HL-60 (cell line): ENCODE results near the gene GNG10.

Source experiments
- POLR2AphosphoS5 ChIP-seq: IDR thresholded peaks from 2 replicates; pipeline ENCODE4 v1.6.1; 2012; ENCODE audit warnings: low read depth
- SPI1 ChIP-seq: IDR thresholded peaks from 2 replicates; pipeline ENCODE4 v1.6.1; 2012; ENCODE audit warnings: low read depth, mild to moderate bottlenecking, borderline replicate concordance
- TF ChIP-seq, protein P1 (sequence below): IDR thresholded peaks from one replicate; pipeline ENCODE4 v1.5.1; 2011; ENCODE audit warnings: low read length, control low read depth, inconsistent platforms; ENCODE audit not compliant: insufficient read depth
- TF ChIP-seq, protein P2 (sequence below): IDR thresholded peaks from 2 replicates; pipeline ENCODE4 v1.6.1; 2012; ENCODE audit warnings: low read depth; ENCODE audit not compliant: insufficient replicate concordance

DNA sequence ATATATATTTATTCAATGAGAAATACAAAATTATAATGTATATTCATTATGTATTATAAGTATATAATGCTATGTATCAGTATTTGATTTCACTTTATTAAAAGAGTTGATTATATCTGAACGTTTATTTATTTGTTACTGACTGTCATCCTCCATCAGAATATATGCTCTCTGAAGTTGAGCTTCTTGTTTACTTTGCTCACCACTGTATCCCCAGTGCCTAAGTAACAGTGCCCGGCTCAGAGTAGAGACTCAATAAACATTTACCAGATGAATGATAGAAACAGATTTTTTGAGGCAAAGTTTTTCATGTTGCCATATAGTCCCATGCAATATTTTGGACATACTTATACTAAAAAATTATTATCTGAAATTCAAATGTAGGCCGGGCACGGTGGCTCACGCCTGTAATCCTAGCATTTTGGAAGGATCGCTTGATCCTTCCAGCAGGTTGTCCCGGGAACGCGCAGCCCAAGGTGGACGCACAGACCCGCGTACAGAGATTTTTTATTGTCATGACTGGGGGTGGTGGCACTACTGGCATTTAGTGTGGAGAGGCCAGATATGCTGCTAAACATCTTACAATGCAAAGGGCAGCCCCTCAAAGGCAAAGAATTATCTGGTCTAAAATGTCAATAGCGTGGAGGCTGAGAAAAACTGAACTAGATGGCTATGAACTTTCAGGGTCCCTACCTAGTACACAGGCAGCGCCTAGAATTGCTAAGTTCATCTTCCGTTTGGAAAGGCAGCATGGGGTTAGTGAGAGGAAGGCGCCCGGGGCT is 31.0 kb upstream of the GNG10 start:
- TF ChIP-seq POLR2AphosphoS5 (no peak), SPI1 (no peak)
- TF ChIP-seq, protein P1, sequence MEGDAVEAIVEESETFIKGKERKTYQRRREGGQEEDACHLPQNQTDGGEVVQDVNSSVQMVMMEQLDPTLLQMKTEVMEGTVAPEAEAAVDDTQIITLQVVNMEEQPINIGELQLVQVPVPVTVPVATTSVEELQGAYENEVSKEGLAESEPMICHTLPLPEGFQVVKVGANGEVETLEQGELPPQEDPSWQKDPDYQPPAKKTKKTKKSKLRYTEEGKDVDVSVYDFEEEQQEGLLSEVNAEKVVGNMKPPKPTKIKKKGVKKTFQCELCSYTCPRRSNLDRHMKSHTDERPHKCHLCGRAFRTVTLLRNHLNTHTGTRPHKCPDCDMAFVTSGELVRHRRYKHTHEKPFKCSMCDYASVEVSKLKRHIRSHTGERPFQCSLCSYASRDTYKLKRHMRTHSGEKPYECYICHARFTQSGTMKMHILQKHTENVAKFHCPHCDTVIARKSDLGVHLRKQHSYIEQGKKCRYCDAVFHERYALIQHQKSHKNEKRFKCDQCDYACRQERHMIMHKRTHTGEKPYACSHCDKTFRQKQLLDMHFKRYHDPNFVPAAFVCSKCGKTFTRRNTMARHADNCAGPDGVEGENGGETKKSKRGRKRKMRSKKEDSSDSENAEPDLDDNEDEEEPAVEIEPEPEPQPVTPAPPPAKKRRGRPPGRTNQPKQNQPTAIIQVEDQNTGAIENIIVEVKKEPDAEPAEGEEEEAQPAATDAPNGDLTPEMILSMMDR, result no peak
- TF ChIP-seq, protein P2, sequence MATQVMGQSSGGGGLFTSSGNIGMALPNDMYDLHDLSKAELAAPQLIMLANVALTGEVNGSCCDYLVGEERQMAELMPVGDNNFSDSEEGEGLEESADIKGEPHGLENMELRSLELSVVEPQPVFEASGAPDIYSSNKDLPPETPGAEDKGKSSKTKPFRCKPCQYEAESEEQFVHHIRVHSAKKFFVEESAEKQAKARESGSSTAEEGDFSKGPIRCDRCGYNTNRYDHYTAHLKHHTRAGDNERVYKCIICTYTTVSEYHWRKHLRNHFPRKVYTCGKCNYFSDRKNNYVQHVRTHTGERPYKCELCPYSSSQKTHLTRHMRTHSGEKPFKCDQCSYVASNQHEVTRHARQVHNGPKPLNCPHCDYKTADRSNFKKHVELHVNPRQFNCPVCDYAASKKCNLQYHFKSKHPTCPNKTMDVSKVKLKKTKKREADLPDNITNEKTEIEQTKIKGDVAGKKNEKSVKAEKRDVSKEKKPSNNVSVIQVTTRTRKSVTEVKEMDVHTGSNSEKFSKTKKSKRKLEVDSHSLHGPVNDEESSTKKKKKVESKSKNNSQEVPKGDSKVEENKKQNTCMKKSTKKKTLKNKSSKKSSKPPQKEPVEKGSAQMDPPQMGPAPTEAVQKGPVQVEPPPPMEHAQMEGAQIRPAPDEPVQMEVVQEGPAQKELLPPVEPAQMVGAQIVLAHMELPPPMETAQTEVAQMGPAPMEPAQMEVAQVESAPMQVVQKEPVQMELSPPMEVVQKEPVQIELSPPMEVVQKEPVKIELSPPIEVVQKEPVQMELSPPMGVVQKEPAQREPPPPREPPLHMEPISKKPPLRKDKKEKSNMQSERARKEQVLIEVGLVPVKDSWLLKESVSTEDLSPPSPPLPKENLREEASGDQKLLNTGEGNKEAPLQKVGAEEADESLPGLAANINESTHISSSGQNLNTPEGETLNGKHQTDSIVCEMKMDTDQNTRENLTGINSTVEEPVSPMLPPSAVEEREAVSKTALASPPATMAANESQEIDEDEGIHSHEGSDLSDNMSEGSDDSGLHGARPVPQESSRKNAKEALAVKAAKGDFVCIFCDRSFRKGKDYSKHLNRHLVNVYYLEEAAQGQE, result no peak
